NB4 (cell line): ENCODE results near the gene MRPL43.

Experiments used
- POLR2A ChIP-seq: IDR thresholded peaks from 2 replicates; pipeline ENCODE4 v1.6.1; 2011; ENCODE audit warnings: mild to moderate bottlenecking; ENCODE audit not compliant: insufficient read length; ENCODE audit errors: extremely low read depth
- TF ChIP-seq, protein P1 (sequence below): IDR thresholded peaks from one replicate; pipeline ENCODE4 v1.5.1; 2012; ENCODE audit warnings: low read depth, low read length
- TF ChIP-seq, protein P2 (sequence below): IDR thresholded peaks from 2 replicates; pipeline ENCODE4 v1.6.1; 2011; ENCODE audit warnings: low read depth, low read length

- TF ChIP-seq, protein P1, sequence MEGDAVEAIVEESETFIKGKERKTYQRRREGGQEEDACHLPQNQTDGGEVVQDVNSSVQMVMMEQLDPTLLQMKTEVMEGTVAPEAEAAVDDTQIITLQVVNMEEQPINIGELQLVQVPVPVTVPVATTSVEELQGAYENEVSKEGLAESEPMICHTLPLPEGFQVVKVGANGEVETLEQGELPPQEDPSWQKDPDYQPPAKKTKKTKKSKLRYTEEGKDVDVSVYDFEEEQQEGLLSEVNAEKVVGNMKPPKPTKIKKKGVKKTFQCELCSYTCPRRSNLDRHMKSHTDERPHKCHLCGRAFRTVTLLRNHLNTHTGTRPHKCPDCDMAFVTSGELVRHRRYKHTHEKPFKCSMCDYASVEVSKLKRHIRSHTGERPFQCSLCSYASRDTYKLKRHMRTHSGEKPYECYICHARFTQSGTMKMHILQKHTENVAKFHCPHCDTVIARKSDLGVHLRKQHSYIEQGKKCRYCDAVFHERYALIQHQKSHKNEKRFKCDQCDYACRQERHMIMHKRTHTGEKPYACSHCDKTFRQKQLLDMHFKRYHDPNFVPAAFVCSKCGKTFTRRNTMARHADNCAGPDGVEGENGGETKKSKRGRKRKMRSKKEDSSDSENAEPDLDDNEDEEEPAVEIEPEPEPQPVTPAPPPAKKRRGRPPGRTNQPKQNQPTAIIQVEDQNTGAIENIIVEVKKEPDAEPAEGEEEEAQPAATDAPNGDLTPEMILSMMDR = no peak
- TF ChIP-seq POLR2A = peak; percentile 85
- TF ChIP-seq, protein P2, sequence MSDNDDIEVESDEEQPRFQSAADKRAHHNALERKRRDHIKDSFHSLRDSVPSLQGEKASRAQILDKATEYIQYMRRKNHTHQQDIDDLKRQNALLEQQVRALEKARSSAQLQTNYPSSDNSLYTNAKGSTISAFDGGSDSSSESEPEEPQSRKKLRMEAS = peak; percentile 97
These were observed at the start of gene MRPL43, which contains the start of gene TWNK for GRCh38 chr10:100986952-100987684.
